GM23338 (cell line): ENCODE data around the gene FDXR. TPM values are rescaled to one million over a fixed set of nuclear protein-coding genes. Genes with fewer than 3 reads are reported as not detected.

Source experiments
- ATAC-seq: fragments of 200-7000 bp; cut with Tn5 transposase; 3 replicates; pipeline ENCODE4 v1.9.1; 2020
- DNase-seq: peaks from one replicate; pipeline ENCODE4 v3.0.0-alpha.2; 2015; ENCODE audit warnings: low spot score
- H2AFZ ChIP-seq: fragments of 200-600 bp; sonication (generic); 2 replicates; pipeline ENCODE4 v1.8.0; 2016; ENCODE audit warnings: antibody characterized with exemption, mild to moderate bottlenecking, moderate library complexity
- H3F3A ChIP-seq: fragments of 200-600 bp; sonication (generic); replicated peaks from 2 replicates; pipeline ENCODE4 v1.8.0; 2017; ENCODE audit warnings: antibody characterized with exemption, mixed run types, low read depth
- H3K27ac ChIP-seq: fragments of 200-600 bp; sonication (generic); 2 replicates; pipeline ENCODE4 v1.6.1; 2016; ENCODE audit warnings: low read depth
- H3K27me3 ChIP-seq: fragments of 200-600 bp; sonication (generic); 2 replicates; pipeline ENCODE4 v1.8.0; 2016; ENCODE audit warnings: mild to moderate bottlenecking, mixed run types, moderate library complexity; ENCODE audit not compliant: insufficient read depth
- H3K36me3 ChIP-seq: fragments of 200-600 bp; sonication (generic); 2 replicates; pipeline ENCODE4 v1.8.0; 2016; ENCODE audit warnings: mild to moderate bottlenecking; ENCODE audit not compliant: insufficient read depth
- H3K4me1 ChIP-seq: fragments of 200-600 bp; sonication (generic); 2 replicates; pipeline ENCODE4 v1.8.0; 2016; ENCODE audit warnings: mild to moderate bottlenecking, moderate library complexity; ENCODE audit not compliant: insufficient read depth
- H3K4me2 ChIP-seq: fragments of 200-600 bp; sonication (generic); 2 replicates; pipeline ENCODE4 v1.7.1; 2017; ENCODE audit warnings: mixed run types
- H3K4me3 ChIP-seq: fragments of 200-600 bp; sonication (generic); 2 replicates; pipeline ENCODE4 v1.6.1; 2016; ENCODE audit warnings: mixed run types
- H3K79me2 ChIP-seq: fragments of 200-600 bp; sonication (generic); replicated peaks from 2 replicates; pipeline ENCODE4 v1.8.0; 2017; ENCODE audit warnings: mild to moderate bottlenecking; ENCODE audit not compliant: insufficient read depth
- H3K9me2 ChIP-seq: fragments of 200-600 bp; sonication (generic); 2 replicates; pipeline ENCODE4 v1.8.0; 2017; ENCODE audit not compliant: insufficient read depth
- H4K20me1 ChIP-seq: fragments of 200-600 bp; sonication (generic); replicated peaks from 2 replicates; pipeline ENCODE4 v1.8.0; 2017; ENCODE audit warnings: mild to moderate bottlenecking; ENCODE audit not compliant: insufficient read depth
- H3K27ac Mint-ChIP-seq: 2 replicates; pipeline ENCODE4 v1.8.0; 2020; ENCODE audit warnings: inconsistent platforms, mild to moderate bottlenecking, moderate library complexity, mixed read lengths
- H3K27me3 Mint-ChIP-seq: 3 replicates; pipeline ENCODE4 v1.8.0; 2022; ENCODE audit warnings: low read depth, mild to moderate bottlenecking, moderate library complexity, mixed read lengths, inconsistent platforms; ENCODE audit not compliant: insufficient read depth, poor library complexity
- H3K36me3 Mint-ChIP-seq: 3 replicates; pipeline ENCODE4 v1.8.0; 2021; ENCODE audit warnings: low read depth, mild to moderate bottlenecking, inconsistent platforms, moderate library complexity, mixed read lengths
- H3K4me1 Mint-ChIP-seq: 3 replicates; pipeline ENCODE4 v1.8.0; 2020; ENCODE audit warnings: mild to moderate bottlenecking, inconsistent platforms, mixed read lengths
- H3K4me3 Mint-ChIP-seq: 3 replicates; pipeline ENCODE4 v1.8.0; 2021; ENCODE audit warnings: moderate library complexity, mild to moderate bottlenecking, inconsistent platforms, mixed read lengths
- H3K9me3 Mint-ChIP-seq: 3 replicates; pipeline ENCODE4 v1.8.0; 2020; ENCODE audit warnings: moderate library complexity, mild to moderate bottlenecking, inconsistent platforms, mixed read lengths
- CREB1 ChIP-seq: fragments of 250-450 bp; sonication (Bioruptor Pico); IDR thresholded peaks from 2 replicates; pipeline ENCODE4 v1.5.0; 2020; ENCODE audit warnings: low read depth, mild to moderate bottlenecking, moderate library complexity
- CTCF ChIP-seq, 2 experiments: fragments of 200-600 bp in 1 of 2; sonication (generic) in 1 of 2; conservative IDR thresholded peaks; 2 replicates each; pipeline versions ENCODE4 v1.5.1 to v1.6.1; 2016 to 2017; ENCODE audit warnings: antibody characterized with exemption in 2 of 2, low read depth in 2 of 2, mild to moderate bottlenecking in 2 of 2, moderate library complexity in 1 of 2
- ETS1 ChIP-seq: IDR thresholded peaks from 2 replicates; pipeline ENCODE4 v1.6.1; 2016; ENCODE audit warnings: antibody characterized with exemption
- EZH2phosphoT487 ChIP-seq: fragments of 200-600 bp; sonication (generic); IDR thresholded peaks from one replicate; pipeline ENCODE4 v1.8.1; 2018; ENCODE audit warnings: antibody characterized with exemption; ENCODE audit not compliant: unreplicated experiment
- NANOG ChIP-seq: IDR thresholded peaks from 2 replicates; pipeline ENCODE4 v1.6.1; 2016; ENCODE audit warnings: antibody characterized with exemption, borderline replicate concordance
- POLR2AphosphoS5 ChIP-seq: IDR thresholded peaks from 2 replicates; pipeline ENCODE4 v1.6.1; 2016; ENCODE audit warnings: antibody characterized with exemption, low read depth
- ZNF114 ChIP-seq: fragments of 250-450 bp; sonication (Bioruptor Pico); IDR thresholded peaks from 2 replicates; pipeline ENCODE4 v1.5.0; 2020; ENCODE audit warnings: mild to moderate bottlenecking, moderate library complexity
- ZNF331 ChIP-seq: fragments of 250-450 bp; sonication (Bioruptor Pico); IDR thresholded peaks from 2 replicates; pipeline ENCODE4 v1.5.0; 2020; ENCODE audit warnings: low read depth, mild to moderate bottlenecking, moderate library complexity
- ZNF462 ChIP-seq: fragments of 250-450 bp; sonication (Bioruptor Pico); IDR thresholded peaks from 2 replicates; pipeline ENCODE4 v1.5.0; 2020; ENCODE audit warnings: mild to moderate bottlenecking, moderate library complexity
- polyA plus RNA-seq: library from polyadenylated mRNA; unstranded; fragments of >200 nt; fragmentation: Nextera tagmentation; extraction: Ambion mirVana; gene quantifications from 2 replicates; pipeline ENCODE4 v1.2.1, GENCODE V29; 2016
- total RNA-seq: library from RNA; depleted of rRNA; stranded (reverse); fragments of >200 nt; shearing (Covaris generic); gene quantifications from 2 replicates; pipeline ENCODE4 v1.2.3, GENCODE V29; 2014

FDXR gene
- total and polyA plus RNA-seq, 2 experiments from 2014 or later: 21.7 to 33.1 TPM

GRCh38 chr17:74846621-74847020, 26.2 kb downstream of the FDXR start (continued):
- TF ChIP-seq ETS1 (no peak), CTCF (conservative IDR thresholded peaks at IDR 0.05; ENCODE audit: low read depth in 2 of 2) (no peak)

- no peaks in the 10 kb centered on the region for H3K36me3 ChIP-seq
- H3K36me3 Mint-ChIP-seq: no peaks in the 10 kb centered on the region; the same call in 2 of the 3 replicates
- peak overlapping the region; percentile 52; the same call in 1 of the 2 replicates for H3K4me3 ChIP-seq
- H3K9me2 ChIP-seq: no peaks in the 10 kb centered on the region
- H4K20me1 ChIP-seq: peaks cover 5% of the 10 kb centered on the region; the same call in 1 of the 2 replicates
- peaks cover 67% of the 10 kb centered on the region for H3K27me3 ChIP-seq
- H3K4me1 Mint-ChIP-seq: peaks cover 29% of the 10 kb centered on the region
- H3K4me3 Mint-ChIP-seq: peak overlapping the region; percentile 30; the same call in 1 of the 3 replicates
- DNase-seq: peak; percentile 16
- peak overlapping the region; percentile 55 for H3K4me2 ChIP-seq
- TF ChIP-seq ZNF331: no peak
- no peak for TF ChIP-seq CTCF (conservative IDR thresholded peaks at IDR 0.05; ENCODE audit: low read depth in 2 of 2)
- TF ChIP-seq EZH2phosphoT487: no peak
- no peak for TF ChIP-seq POLR2AphosphoS5
- TF ChIP-seq ZNF114 (CRISPR knock-in tag): no peak
- TF ChIP-seq CREB1 (CRISPR knock-in tag): no peak
- TF ChIP-seq ZNF462 (CRISPR knock-in tag): no peak
- no peak for TF ChIP-seq ETS1
- no peak for TF ChIP-seq NANOG
- H3K27ac Mint-ChIP-seq: no peak overlapping the region
- peaks cover 46% of the 10 kb centered on the region for H3K27me3 Mint-ChIP-seq
- no peak overlapping the region for H2AFZ ChIP-seq
- H3K9me3 Mint-ChIP-seq: no peaks in the 10 kb centered on the region
- peak; percentile 2; the same call in 2 of the 3 replicates for ATAC-seq
- 0 out of 2 replicates have a peak, but pooled peaks cover 7% of the 10 kb centered on the region for H3F3A ChIP-seq
- no peak overlapping the region for H3K27ac ChIP-seq
- H3K79me2 ChIP-seq: no peaks in the 10 kb centered on the region
- H3K4me1 ChIP-seq: peaks cover 10% of the 10 kb centered on the region; the same call in 1 of the 2 replicates
Observed at GRCh38 chr17:74843352-74843627, 29.5 kb downstream of the FDXR start.
